Activated naive CD8-positive, alpha-beta T cell treated with anti-CD3 and anti-CD28 coated beads, Interleukin-2, amount 50 U/mL, for 24 hours (primary cell): ENCODE results near the gene DPYSL4.

Experiments used
- ATAC-seq: fragments of 150-1000 bp; cut with Tn5 transposase; one replicate; pipeline ENCODE4 v1.10.0; 2021
- DNase-seq: peaks from one replicate; pipeline ENCODE4 v3.0.0; 2021
- H3K27ac Mint-ChIP-seq: one replicate; pipeline ENCODE4 v1.8.0; 2021; ENCODE audit warnings: mild to moderate bottlenecking, mixed read lengths
- H3K27me3 Mint-ChIP-seq: one replicate; pipeline ENCODE4 v1.8.0; 2021; ENCODE audit warnings: mixed read lengths
- H3K36me3 Mint-ChIP-seq: one replicate; pipeline ENCODE4 v1.8.0; 2021; ENCODE audit warnings: low read depth, mixed read lengths
- H3K4me1 Mint-ChIP-seq: one replicate; pipeline ENCODE4 v1.8.0; 2021; ENCODE audit warnings: mixed read lengths
- H3K4me3 Mint-ChIP-seq: one replicate; pipeline ENCODE4 v1.8.0; 2021; ENCODE audit warnings: mild to moderate bottlenecking, moderate library complexity, mixed read lengths
- H3K9me3 Mint-ChIP-seq: one replicate; pipeline ENCODE4 v1.8.0; 2021; ENCODE audit warnings: mixed read lengths

Gene DPYSL4

GRCh38 chr10:132188331-132188730, 1.6 kb downstream of the DPYSL4 start:
- no peak overlapping the region for H3K27ac Mint-ChIP-seq
- DNase-seq: no peak
- peaks cover 10% of the 10 kb centered on the region for H3K4me1 Mint-ChIP-seq
- peaks cover 5% of the 10 kb centered on the region for H3K9me3 Mint-ChIP-seq
- no peak for ATAC-seq
- H3K36me3 Mint-ChIP-seq: peaks cover 4% of the 10 kb centered on the region
- H3K4me3 Mint-ChIP-seq: peak overlapping the region; percentile 67
- peaks cover 31% of the 10 kb centered on the region for H3K27me3 Mint-ChIP-seq

DNA sequence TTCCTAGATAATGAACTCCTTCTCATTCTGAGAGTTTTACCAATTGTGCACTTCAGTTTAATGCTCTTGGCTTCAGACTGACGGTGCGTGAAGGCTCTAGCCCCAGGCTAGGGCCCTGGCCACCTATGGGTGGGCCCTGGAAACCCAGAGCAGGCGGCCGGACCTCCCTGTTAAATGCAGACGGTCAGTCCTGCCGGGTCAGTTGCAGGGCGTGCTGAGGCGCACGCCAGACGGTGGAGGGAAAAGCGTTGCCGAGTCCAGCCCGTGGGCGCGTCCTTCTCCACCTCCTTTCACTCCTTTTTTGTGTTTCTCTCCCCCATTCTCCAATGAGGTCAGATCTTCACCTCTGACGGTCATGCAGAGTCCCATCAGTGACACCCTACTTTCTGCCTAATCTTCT, 2.3 kb downstream of the DPYSL4 start:
- no peak for DNase-seq
- Mint-ChIP-seq H3K27ac (no peak overlapping the region), H3K9me3 (peaks cover 5% of the 10 kb centered on the region), H3K4me3 (no peak overlapping the region), H3K27me3 (peaks cover 31% of the 10 kb centered on the region), H3K36me3 (peaks cover 4% of the 10 kb centered on the region), H3K4me1 (peaks cover 10% of the 10 kb centered on the region)
- ATAC-seq: no peak

GRCh38 chr10:132189810-132190422, 3.2 kb downstream of the DPYSL4 start:
- H3K36me3 Mint-ChIP-seq: peaks cover 4% of the 10 kb centered on the region
- H3K9me3 Mint-ChIP-seq: peaks cover 5% of the 10 kb centered on the region
- H3K27ac Mint-ChIP-seq: no peak overlapping the region
- H3K4me3 Mint-ChIP-seq: no peak overlapping the region
- H3K4me1 Mint-ChIP-seq: peaks cover 7% of the 10 kb centered on the region
- DNase-seq (no peak), ATAC-seq (no peak)
- peaks cover 28% of the 10 kb centered on the region for H3K27me3 Mint-ChIP-seq

GRCh38 chr10:132192076-132192975, 5.6 kb downstream of the DPYSL4 start:
- ATAC-seq: no peak
- H3K27ac Mint-ChIP-seq: no peak overlapping the region
- H3K4me1 Mint-ChIP-seq: peaks cover 6% of the 10 kb centered on the region
- H3K27me3 Mint-ChIP-seq: peaks cover 23% of the 10 kb centered on the region
- peaks cover 4% of the 10 kb centered on the region for H3K36me3 Mint-ChIP-seq
- DNase-seq: no peak
- H3K4me3 Mint-ChIP-seq: no peak overlapping the region
- H3K9me3 Mint-ChIP-seq: peaks cover 5% of the 10 kb centered on the region

DNA sequence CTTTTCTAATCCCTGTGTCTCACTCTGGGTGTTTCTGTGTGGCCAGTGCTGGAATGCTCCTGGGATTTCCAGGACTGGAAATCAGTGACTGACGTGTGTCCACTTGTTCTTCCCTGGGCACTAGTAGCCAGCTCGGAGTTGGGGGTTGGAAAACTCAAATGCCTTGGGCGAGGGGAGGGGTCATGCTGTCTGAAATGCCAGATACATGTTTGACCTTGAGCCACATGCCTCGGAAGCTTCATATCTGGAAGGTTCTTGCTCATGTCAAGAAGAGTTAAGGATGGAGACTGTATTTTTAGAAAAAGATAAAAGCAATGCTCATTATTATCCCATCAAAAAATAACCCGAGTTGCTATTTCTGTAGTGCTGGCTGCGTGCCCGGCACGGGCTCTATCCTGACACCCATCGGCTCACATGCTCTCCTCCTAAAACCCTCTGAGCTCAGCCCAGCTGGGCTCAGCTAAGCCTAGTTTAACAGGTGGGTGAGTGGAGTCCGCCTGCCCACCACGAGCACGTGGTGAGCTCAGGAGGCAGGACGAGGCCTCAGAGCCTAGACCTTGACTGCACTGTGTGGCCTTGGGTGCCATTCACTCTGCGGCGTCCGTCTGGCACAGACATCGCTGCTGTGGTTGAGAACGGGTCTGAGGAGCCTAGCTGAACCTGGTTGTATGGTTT, 6.4 kb downstream of the DPYSL4 start:
- H3K36me3 Mint-ChIP-seq: peaks cover 4% of the 10 kb centered on the region
- H3K4me1 Mint-ChIP-seq: peaks cover 4% of the 10 kb centered on the region
- H3K27ac Mint-ChIP-seq: no peak overlapping the region
- DNase-seq (no peak), ATAC-seq (no peak)
- H3K27me3 Mint-ChIP-seq: peaks cover 20% of the 10 kb centered on the region
- H3K4me3 Mint-ChIP-seq: no peak overlapping the region
- peaks cover 5% of the 10 kb centered on the region for H3K9me3 Mint-ChIP-seq

- H3K27me3 Mint-ChIP-seq: peaks cover 11% of the 10 kb centered on the region
- peak; percentile 35 for ATAC-seq
- no peak overlapping the region for H3K27ac Mint-ChIP-seq
- peak; percentile 36 for DNase-seq
- peaks cover 4% of the 10 kb centered on the region for H3K36me3 Mint-ChIP-seq
- H3K9me3 Mint-ChIP-seq: peaks cover 5% of the 10 kb centered on the region
- no peak overlapping the region for H3K4me3 Mint-ChIP-seq
- no peaks in the 10 kb centered on the region for H3K4me1 Mint-ChIP-seq
These were observed 7.3 kb downstream of the DPYSL4 start for GRCh38 chr10:132193907-132194552.

DNA sequence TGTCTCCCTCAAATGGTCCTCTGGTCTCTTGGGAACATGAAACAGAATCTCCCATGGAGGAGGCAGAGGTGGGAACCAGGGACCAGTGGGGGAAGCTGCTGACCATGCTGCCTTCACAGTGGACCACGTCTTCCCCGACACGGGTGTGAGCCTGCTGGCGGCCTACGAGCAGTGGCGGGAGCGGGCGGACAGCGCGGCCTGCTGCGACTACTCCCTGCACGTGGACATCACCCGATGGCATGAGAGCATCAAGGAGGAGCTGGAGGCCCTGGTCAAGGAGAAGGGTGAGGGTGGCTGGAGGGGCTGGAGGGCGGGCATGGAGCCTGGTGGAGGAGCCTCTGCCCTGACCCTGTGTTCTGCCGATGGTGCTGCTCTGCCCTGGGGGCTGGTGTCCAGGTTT, 8.0 kb downstream of the DPYSL4 start:
- ATAC-seq (no peak), DNase-seq (no peak)
- peaks cover 4% of the 10 kb centered on the region for H3K27me3 Mint-ChIP-seq
- peaks cover 5% of the 10 kb centered on the region for H3K9me3 Mint-ChIP-seq
- no peak overlapping the region for H3K27ac Mint-ChIP-seq
- no peak overlapping the region for H3K4me3 Mint-ChIP-seq
- peaks cover 4% of the 10 kb centered on the region for H3K36me3 Mint-ChIP-seq
- no peaks in the 10 kb centered on the region for H3K4me1 Mint-ChIP-seq

- Mint-ChIP-seq H3K4me1 (no peaks in the 10 kb centered on the region), H3K27ac (no peak overlapping the region), H3K4me3 (no peak overlapping the region), H3K27me3 (no peaks in the 10 kb centered on the region), H3K9me3 (peaks cover 3% of the 10 kb centered on the region), H3K36me3 (peaks cover 4% of the 10 kb centered on the region)
- no peak for ATAC-seq
- no peak for DNase-seq
These were observed 8.8 kb downstream of the DPYSL4 start for GRCh38 chr10:132195366-132196075.

DNA sequence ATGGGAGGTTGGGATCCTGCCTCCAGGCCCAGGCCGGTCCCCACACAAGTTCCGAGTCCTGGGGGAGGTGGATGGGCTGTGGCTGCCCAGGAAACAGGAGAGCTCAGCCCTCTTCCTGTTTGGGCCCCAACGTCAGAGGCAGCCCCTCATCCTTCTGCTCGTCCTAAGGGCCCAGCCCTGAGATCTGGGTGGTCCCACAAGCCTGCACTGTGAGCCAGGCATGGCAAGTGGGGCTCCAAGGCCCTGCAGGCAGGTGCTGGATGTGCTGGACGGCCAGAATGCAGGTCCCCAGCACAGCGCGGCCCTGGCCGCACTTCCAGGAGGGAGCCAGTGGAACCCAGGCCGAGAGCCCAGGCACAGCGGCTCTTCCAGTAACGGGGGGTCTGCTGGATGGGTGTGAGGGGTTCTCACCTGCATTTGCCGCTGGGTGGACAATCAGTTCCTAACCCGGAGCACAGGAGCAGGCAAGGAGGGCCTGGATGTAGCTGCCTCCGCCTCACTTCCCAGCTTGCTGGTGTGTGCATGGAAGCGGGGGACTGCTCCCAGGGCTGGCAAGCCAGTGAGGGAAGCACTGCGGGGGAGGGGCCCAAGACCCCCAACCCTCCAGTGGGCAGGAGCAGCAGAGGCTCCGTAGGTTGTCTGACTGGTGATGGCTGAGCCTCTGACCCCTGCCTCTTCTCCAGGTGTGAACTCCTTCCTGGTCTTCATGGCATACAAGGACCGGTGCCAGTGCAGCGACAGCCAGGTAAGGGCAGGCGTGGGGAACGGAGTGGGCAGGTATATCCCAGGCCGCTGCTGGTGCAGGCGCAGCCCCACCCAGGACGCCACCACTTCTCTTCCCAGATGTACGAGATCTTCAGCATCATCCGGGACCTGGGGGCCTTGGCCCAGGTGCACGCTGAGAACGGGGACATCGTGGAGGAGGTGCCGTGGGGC, 9.7 kb downstream of the DPYSL4 start:
- Mint-ChIP-seq H3K27me3 (no peaks in the 10 kb centered on the region), H3K36me3 (no peaks in the 10 kb centered on the region), H3K4me3 (no peak overlapping the region), H3K9me3 (no peaks in the 10 kb centered on the region), H3K27ac (no peak overlapping the region), H3K4me1 (no peaks in the 10 kb centered on the region)
- no peak for DNase-seq
- ATAC-seq: no peak

DNA sequence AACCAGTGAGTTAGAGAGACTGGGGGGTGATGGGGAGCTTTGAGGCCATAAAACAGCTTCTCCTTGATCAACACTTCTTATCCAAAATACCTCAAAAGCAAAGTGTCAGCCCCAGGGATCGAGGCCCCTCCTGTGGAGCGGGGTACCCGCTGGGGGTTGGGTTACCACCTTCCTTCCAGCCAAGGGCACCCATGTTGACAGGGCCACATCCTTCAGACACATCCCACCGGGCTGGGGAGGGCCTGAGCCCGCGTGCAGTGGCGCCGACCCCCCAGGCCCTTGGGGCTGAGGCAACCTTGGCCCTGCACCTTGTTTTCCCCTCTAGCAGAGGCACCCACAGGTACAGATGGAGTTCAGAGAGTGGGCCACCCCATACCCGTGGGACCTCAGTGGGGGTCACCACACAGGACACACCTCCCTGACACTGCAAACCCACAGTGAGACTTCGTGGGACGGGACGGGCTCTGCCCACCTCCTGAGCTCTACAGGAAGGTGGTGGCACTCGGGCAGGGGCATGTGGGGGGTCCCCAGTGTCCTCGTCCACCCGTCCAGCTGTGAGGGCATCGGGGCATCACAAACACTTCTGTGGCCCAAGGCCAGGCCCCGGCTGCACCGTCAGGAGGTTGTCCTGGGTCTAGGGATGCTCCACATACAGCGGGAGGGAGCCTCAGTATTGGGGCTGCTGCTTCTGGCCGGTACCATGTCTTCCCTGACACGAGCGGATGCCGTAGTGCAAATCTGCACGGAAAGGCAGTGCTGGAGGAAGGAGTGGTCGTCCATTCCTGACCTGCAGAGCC, 10.7 kb downstream of the DPYSL4 start:
- Mint-ChIP-seq H3K4me3 (no peak overlapping the region), H3K9me3 (no peaks in the 10 kb centered on the region), H3K4me1 (no peaks in the 10 kb centered on the region), H3K27ac (no peak overlapping the region), H3K27me3 (no peaks in the 10 kb centered on the region), H3K36me3 (no peaks in the 10 kb centered on the region)
- DNase-seq (no peak), ATAC-seq (no peak)

- Mint-ChIP-seq H3K27ac (no peak overlapping the region), H3K27me3 (no peaks in the 10 kb centered on the region), H3K36me3 (no peaks in the 10 kb centered on the region), H3K4me1 (no peaks in the 10 kb centered on the region), H3K9me3 (no peaks in the 10 kb centered on the region), H3K4me3 (no peak overlapping the region)
- ATAC-seq (no peak), DNase-seq (no peak)
These were observed 11.3 kb downstream of the DPYSL4 start for GRCh38 chr10:132198068-132198370.

DNA sequence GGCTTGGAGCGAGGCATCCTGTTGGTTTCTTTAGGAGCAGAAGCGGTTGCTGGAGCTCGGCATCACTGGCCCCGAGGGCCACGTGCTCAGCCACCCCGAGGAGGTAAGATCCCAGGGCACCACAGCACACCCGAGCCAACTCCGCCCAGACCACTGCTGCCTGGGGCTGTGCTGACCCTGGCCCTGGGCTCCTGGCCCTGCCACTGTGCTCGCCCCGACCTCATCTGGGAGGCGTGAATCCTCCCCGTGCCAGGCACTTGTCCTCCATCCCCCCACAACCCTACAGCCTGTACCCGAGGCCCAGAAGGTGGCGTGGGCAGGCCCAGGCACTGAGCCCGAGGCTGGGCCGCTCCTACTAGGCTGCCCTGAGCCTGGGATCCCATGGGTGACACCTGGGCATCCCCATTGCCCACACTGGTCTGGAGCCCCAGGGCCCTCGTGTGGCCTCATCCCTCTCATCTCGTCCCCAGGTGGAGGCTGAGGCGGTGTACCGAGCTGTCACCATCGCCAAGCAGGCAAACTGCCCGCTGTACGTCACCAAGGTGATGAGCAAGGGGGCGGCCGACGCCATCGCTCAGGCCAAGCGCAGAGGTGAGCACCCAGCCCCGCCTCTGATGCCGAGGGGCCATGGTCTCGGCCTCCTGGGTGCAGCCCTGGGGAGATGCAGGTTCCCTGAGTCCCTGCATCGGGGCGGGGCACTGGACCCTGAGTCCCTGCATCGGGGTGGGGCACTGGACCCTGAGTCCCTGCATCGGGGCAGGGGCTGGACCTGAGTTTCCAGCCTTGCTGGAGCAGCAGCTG, 11.8 kb downstream of the DPYSL4 start:
- DNase-seq (no peak), ATAC-seq (no peak)
- Mint-ChIP-seq H3K4me1 (no peaks in the 10 kb centered on the region), H3K9me3 (no peaks in the 10 kb centered on the region), H3K27ac (no peak overlapping the region), H3K36me3 (no peaks in the 10 kb centered on the region), H3K4me3 (no peak overlapping the region), H3K27me3 (no peaks in the 10 kb centered on the region)
